Measurements from ENCODE around the gene YPEL1. TPM values are rescaled to one million over a fixed set of nuclear protein-coding genes. Genes with fewer than 3 reads are reported as not detected.

Gene YPEL1
- total RNA-seq, 2 donors from 2014 or later: 2.9 to 16.2 TPM

GRCh38 chr22:21697021-21697771 is 38.4 kb downstream of the YPEL1 start:
- Histone ChIP-seq H3K9me3 (no peaks in the 10 kb centered on the region), H3K4me3 (no peak overlapping the region), H3K36me3 (peaks cover 9 to 17% of the 10 kb centered on the region in 2 donors), H3K4me1 (replicated peaks) (no peaks in the 10 kb centered on the region), H3K27me3 (replicated peaks; ENCODE audit: insufficient read depth) (no peaks in the 10 kb centered on the region), H3K27ac (peak overlapping the region in 1 of 2 donors; percentile 15)
- WGBS: 86% methylated on average over 16 of the region's 16 CpGs
- intact Hi-C loops (cut with DNase I): no loop called here
- TF ChIP-seq POLR2AphosphoS5 (IDR thresholded peaks at IDR 0.05): no peak
- no peak for TF ChIP-seq POLR2A (IDR thresholded peaks at IDR 0.05)
- TF ChIP-seq CTCF (IDR thresholded peaks at IDR 0.05): no peak
- DNase-seq (ENCODE audit: low spot score): no peak

- no peaks in the 10 kb centered on the region for H3K9me3 ChIP-seq
- no peaks in the 10 kb centered on the region for H3K4me1 ChIP-seq (replicated peaks)
- no peak for DNase-seq (ENCODE audit: low spot score)
- 86% methylated on average over 6 of the region's 6 CpGs for WGBS
- H3K27me3 ChIP-seq (replicated peaks; ENCODE audit: insufficient read depth): no peaks in the 10 kb centered on the region
- H3K27ac ChIP-seq: no peak overlapping the region
- no peak overlapping the region for H3K4me3 ChIP-seq
- no peak for TF ChIP-seq POLR2A (IDR thresholded peaks at IDR 0.05)
- no peak for TF ChIP-seq POLR2AphosphoS5 (IDR thresholded peaks at IDR 0.05)
- TF ChIP-seq CTCF (IDR thresholded peaks at IDR 0.05): no peak
- peaks cover 9 to 17% of the 10 kb centered on the region in 2 donors for H3K36me3 ChIP-seq
- intact Hi-C loops (cut with DNase I): no loop called here
These were observed 39.5 kb downstream of the YPEL1 start for GRCh38 chr22:21696115-21696514.

- Histone ChIP-seq H3K9me3 (no peaks in the 10 kb centered on the region), H3K4me3 (no peak overlapping the region), H3K27ac (no peak overlapping the region), H3K36me3 (peaks cover 9 to 17% of the 10 kb centered on the region in 2 donors), H3K27me3 (replicated peaks; ENCODE audit: insufficient read depth) (no peaks in the 10 kb centered on the region), H3K4me1 (replicated peaks) (no peaks in the 10 kb centered on the region)
- no peak for DNase-seq (ENCODE audit: low spot score)
- WGBS: 95% methylated on average over 6 of the region's 6 CpGs
- TF ChIP-seq CTCF (IDR thresholded peaks at IDR 0.05) (no peak), POLR2AphosphoS5 (IDR thresholded peaks at IDR 0.05) (no peak), POLR2A (IDR thresholded peaks at IDR 0.05) (no peak)
- intact Hi-C loops (cut with DNase I): no loop called here
These were observed 40.0 kb downstream of the YPEL1 start for GRCh38 chr22:21695430-21696085.

- no peak overlapping the region for H3K4me3 ChIP-seq
- DNase-seq (ENCODE audit: low spot score): no peak
- H3K27ac ChIP-seq: no peak overlapping the region
- peaks cover 9 to 17% of the 10 kb centered on the region in 2 donors for H3K36me3 ChIP-seq
- H3K27me3 ChIP-seq (replicated peaks; ENCODE audit: insufficient read depth): no peaks in the 10 kb centered on the region
- intact Hi-C loops (cut with DNase I): no loop called here
- TF ChIP-seq POLR2A (IDR thresholded peaks at IDR 0.05) (no peak), CTCF (IDR thresholded peaks at IDR 0.05) (no peak), POLR2AphosphoS5 (IDR thresholded peaks at IDR 0.05) (no peak)
- WGBS: 72% methylated on average over 19 of the region's 20 CpGs
- no peaks in the 10 kb centered on the region for H3K4me1 ChIP-seq (replicated peaks)
- no peaks in the 10 kb centered on the region for H3K9me3 ChIP-seq
These were observed 40.7 kb downstream of the YPEL1 start for GRCh38 chr22:21694795-21695429.
